NT2/D1 (cell line): ENCODE data around the gene KCTD14.
"Not testable (repeated sequence)": the region's sequence is repeated elsewhere in the genome, so short reads cannot be mapped to it uniquely, and the experiment has no call there.

Source experiments
- DNase-seq: peaks from one replicate; pipeline ENCODE4 v3.0.0-alpha.2; 2011; ENCODE audit warnings: low read depth, low spot score
- H3K27me3 ChIP-seq: 2 replicates; pipeline ENCODE4 v1.6.0; 2011; ENCODE audit warnings: mild to moderate bottlenecking; ENCODE audit not compliant: insufficient read length, insufficient read depth
- H3K36me3 ChIP-seq: 2 replicates; pipeline ENCODE4 v1.6.1; 2011; ENCODE audit warnings: mild to moderate bottlenecking, low read length, mixed read lengths; ENCODE audit not compliant: insufficient read depth, insufficient read length
- H3K4me1 ChIP-seq: 2 replicates; pipeline ENCODE4 v1.5.1; 2011; ENCODE audit not compliant: insufficient read depth, insufficient read length
- H3K4me3 ChIP-seq: 2 replicates; pipeline ENCODE4 v1.5.1; 2011; ENCODE audit warnings: low read depth; ENCODE audit not compliant: insufficient read length
- H3K9ac ChIP-seq: 2 replicates; pipeline ENCODE4 v1.6.0; 2011; ENCODE audit warnings: low read depth; ENCODE audit not compliant: insufficient read length
- H3K9me3 ChIP-seq: 2 replicates; pipeline ENCODE4 v1.5.1; 2011; ENCODE audit warnings: mild to moderate bottlenecking, low read length; ENCODE audit not compliant: insufficient read depth
- SUZ12 ChIP-seq: IDR thresholded peaks from 2 replicates; pipeline ENCODE4 v1.6.1; 2011; ENCODE audit not compliant: insufficient read length, insufficient read depth; ENCODE audit errors: extremely low read depth
- YY1 ChIP-seq: IDR thresholded peaks from 2 replicates; pipeline ENCODE4 v1.6.1; 2011; ENCODE audit not compliant: insufficient read length, insufficient read depth
- ZNF274 ChIP-seq: IDR thresholded peaks from 2 replicates; pipeline ENCODE4 v1.6.1; 2011; ENCODE audit warnings: mild to moderate bottlenecking, low read depth, low read length

The KCTD14 gene

GRCh38 chr11:78031629-78032028 lies 8.6 kb upstream of the KCTD14 start:
- no peak for DNase-seq
- Histone ChIP-seq H3K27me3 (no peaks in the 10 kb centered on the region), H3K4me1 (peaks cover 5% of the 10 kb centered on the region), H3K36me3 (no peaks in the 10 kb centered on the region), H3K4me3 (no peak overlapping the region), H3K9me3 (no peaks in the 10 kb centered on the region), H3K9ac (no peak overlapping the region)
- no peak for TF ChIP-seq ZNF274
- no peak for TF ChIP-seq YY1

GRCh38 chr11:78030429-78031325 lies 7.6 kb upstream of the KCTD14 start:
- Histone ChIP-seq H3K36me3 (no peaks in the 10 kb centered on the region), H3K9ac (no peak overlapping the region), H3K27me3 (no peaks in the 10 kb centered on the region), H3K9me3 (no peaks in the 10 kb centered on the region), H3K4me3 (no peak overlapping the region), H3K4me1 (peaks cover 5% of the 10 kb centered on the region)
- TF ChIP-seq SUZ12 = no peak
- TF ChIP-seq ZNF274 = no peak
- no peak for TF ChIP-seq YY1
- DNase-seq = peak; percentile 23

- not testable (repeated sequence) for H3K9me3 ChIP-seq, H3K27me3 ChIP-seq, DNase-seq, H3K9ac ChIP-seq, H3K4me3 ChIP-seq, H3K4me1 ChIP-seq, H3K36me3 ChIP-seq
These were observed 5.3 kb upstream of the KCTD14 start for GRCh38 chr11:78028423-78028822.

- no peak for DNase-seq
- Histone ChIP-seq H3K27me3 (no peaks in the 10 kb centered on the region), H3K36me3 (no peaks in the 10 kb centered on the region), H3K4me1 (peaks cover 5% of the 10 kb centered on the region), H3K9ac (no peak overlapping the region), H3K4me3 (no peak overlapping the region), H3K9me3 (no peaks in the 10 kb centered on the region)
- TF ChIP-seq ZNF274 (no peak), SUZ12 (no peak), YY1 (no peak)
These were observed 4.7 kb upstream of the KCTD14 start for GRCh38 chr11:78027759-78028158.

- Histone ChIP-seq H3K9me3 (no peaks in the 10 kb centered on the region), H3K36me3 (no peaks in the 10 kb centered on the region), H3K9ac (no peak overlapping the region), H3K4me1 (peaks cover 1% of the 10 kb centered on the region), H3K4me3 (no peak overlapping the region), H3K27me3 (no peaks in the 10 kb centered on the region)
- TF ChIP-seq SUZ12 (no peak), YY1 (no peak), ZNF274 (no peak)
- no peak for DNase-seq
These were observed 2.3 kb upstream of the KCTD14 start for GRCh38 chr11:78025378-78025777.

GRCh38 chr11:78023426-78023825 lies 350 bp upstream of the KCTD14 start:
- no peak for DNase-seq
- no peaks in the 10 kb centered on the region for H3K4me1 ChIP-seq
- peak overlapping the region; percentile 64 for H3K9ac ChIP-seq
- peak overlapping the region; percentile 37 for H3K4me3 ChIP-seq
- no peaks in the 10 kb centered on the region for H3K36me3 ChIP-seq
- no peaks in the 10 kb centered on the region for H3K9me3 ChIP-seq
- H3K27me3 ChIP-seq = no peaks in the 10 kb centered on the region
- TF ChIP-seq SUZ12 (no peak), ZNF274 (no peak), YY1 (no peak)

GRCh38 chr11:78021611-78022010 lies 1.5 kb downstream of the KCTD14 start:
- peak overlapping the region; percentile 42 for H3K9ac ChIP-seq

More at GRCh38 chr11:78021611-78022010, 1.5 kb downstream of the KCTD14 start:
- Histone ChIP-seq H3K36me3 (no peaks in the 10 kb centered on the region), H3K9me3 (no peaks in the 10 kb centered on the region), H3K4me3 (no peak overlapping the region), H3K27me3 (no peaks in the 10 kb centered on the region), H3K4me1 (no peaks in the 10 kb centered on the region)
- DNase-seq = no peak
- TF ChIP-seq ZNF274 = no peak
- no peak for TF ChIP-seq SUZ12
- TF ChIP-seq YY1 = no peak
